Activated CD8-positive, alpha-beta memory T cell treated with anti-CD3 and anti-CD28 coated beads for 48 hours (primary cell): ENCODE data around the gene ZNF341.

Source experiments
- DNase-seq, 3 experiments: peaks; one replicate each; pipeline ENCODE4 v3.0.0-alpha.2; 2020; ENCODE audit warnings: low read depth in 2 of 3, low spot score in 2 of 3

The ZNF341 gene

DNA sequence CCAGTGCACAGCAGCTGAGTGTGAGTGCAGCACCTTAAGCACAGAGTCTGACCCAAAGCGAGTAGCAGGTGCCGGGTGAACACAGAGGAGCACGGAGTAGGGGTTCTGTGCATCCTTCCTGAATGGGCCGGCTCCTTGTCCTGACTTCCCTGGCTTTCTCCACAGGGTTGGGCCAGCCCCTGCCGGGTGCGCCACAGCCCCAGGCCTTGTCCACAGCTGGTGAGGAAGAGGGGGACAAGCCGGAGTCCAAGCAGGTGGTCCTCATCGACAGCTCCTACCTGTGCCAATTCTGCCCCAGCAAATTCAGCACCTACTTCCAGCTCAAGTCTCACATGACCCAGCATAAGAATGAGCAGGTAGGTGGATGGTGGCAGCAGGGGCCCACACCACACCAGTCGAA, 34.9 kb downstream of the ZNF341 start:
- DNase-seq: no peak

DNA sequence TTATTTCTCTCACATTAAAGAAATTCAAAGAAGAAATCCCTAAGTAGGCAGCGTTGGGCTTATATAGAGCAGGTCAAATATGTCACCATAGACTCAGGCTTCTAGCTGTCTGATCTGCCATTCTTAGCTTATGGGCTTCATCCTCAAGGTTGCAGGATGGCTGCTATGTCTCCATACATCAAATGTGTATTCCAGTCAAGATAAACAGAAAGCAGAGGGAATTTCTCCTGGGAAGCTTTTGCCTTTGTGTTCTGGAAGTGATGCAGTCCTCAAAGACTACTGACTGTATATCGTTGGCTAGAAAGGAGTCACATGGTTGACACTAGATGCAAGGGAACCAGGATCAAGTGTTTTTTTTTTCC, 36.0 kb downstream of the ZNF341 start:
- no peak for DNase-seq

DNA sequence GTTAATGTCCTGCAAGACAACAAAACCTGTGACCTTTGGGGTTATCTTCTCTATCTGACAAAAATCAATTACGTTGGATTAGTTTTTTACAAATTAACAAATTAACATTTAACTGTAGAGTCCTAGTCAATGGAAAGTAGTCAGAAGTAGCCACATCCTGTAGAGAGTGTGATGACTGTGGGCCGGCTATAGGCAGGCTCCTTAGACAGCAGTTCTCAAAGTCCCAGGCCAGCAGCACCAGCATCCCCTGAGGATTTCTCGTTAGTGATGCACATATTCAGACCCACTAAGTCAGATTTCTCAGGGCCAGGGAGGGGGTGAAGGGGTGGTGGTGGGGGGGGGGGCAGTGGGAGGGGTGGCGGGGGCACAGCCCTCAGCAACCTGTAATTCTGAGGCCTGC, 37.2 kb downstream of the ZNF341 start:
- no peak for DNase-seq

DNA sequence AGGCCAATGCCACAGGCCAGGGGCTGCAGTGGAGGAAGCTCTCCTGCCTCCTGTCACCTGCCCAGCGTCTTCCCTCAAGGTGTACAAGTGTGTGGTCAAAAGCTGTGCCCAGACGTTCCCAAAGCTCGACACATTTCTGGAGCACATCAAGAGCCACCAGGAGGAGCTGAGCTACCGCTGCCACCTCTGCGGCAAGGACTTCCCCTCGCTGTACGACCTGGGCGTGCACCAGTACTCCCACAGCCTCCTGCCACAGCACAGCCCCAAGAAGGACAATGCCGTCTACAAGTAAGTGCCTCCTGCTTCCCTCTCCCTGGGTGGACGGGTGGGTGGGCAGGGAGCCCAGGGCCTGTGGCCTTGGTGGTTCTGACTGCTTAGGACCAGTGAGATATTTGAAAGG, 38.2 kb downstream of the ZNF341 start:
- DNase-seq: no peak

DNA sequence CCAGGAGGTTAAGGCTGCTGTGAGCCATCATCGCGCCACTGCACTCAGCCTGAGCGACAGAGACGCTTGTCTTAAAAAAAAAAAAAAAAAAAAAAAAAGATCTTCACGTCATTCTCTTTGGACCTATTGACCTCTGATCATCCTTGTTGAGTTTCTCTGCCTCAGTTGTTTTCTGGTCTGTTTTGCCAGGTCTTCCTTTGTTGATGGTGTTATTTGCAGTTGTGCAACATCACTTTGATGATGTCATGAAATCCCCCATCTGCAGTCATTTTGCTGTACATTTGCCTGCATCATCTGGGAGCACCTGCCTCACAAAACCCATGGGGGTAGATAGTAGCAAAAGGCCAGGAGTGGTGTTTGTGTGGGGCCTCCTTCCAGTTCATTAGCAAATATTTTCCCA, 40.1 kb downstream of the ZNF341 start:
- no peak for DNase-seq

DNA sequence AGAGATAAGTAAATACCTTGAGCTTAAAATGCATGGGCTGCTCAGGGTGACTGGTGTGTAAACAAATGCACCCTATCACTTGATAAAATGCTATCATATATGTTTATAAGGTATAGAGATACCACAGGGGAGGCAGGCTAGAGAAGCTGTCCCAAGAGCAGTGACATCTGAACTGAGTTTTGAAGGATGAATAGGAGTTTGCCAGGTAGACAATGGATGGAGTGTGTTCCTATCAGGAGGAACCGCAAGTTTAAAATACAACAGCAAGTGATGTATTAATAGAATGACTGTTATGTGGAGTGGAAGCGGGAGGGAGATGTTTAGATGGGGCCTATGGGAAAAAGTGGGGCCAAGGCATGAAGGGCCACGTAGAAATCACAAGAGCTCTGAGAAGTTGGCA, 40.6 kb downstream of the ZNF341 start:
- no peak for DNase-seq

DNA sequence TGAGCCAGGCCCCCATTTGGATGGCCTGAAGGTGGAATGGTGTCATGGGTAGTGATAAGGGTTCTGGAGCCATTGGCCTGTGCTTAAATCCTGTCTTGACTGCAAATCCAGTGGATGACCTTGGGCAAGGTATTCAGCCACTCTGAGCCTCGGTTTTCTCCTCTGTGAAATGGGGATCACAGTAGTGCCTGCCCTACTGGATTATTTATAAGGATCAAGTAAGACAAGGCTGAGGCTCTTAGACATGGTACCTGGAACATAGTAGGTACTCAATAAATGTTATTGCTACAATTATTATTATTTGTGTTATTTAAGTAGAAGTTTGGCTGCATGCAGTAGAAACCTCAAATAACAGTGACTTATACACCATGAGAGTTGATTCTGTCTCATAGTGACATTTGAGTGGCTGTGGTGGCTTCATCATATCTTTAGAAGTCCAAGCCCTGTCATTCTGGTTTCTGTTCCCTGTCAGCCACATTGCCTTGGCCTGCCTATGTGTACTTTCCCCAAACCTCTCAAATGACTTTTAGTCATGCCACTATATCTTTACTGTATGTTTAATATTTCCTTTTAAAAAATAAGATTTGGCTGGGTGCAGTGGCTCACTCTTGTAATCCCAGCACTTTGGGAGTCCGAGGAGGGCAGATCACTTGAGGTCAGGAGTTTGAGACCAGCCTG, 41.8 kb downstream of the ZNF341 start:
- DNase-seq: no peak

DNA sequence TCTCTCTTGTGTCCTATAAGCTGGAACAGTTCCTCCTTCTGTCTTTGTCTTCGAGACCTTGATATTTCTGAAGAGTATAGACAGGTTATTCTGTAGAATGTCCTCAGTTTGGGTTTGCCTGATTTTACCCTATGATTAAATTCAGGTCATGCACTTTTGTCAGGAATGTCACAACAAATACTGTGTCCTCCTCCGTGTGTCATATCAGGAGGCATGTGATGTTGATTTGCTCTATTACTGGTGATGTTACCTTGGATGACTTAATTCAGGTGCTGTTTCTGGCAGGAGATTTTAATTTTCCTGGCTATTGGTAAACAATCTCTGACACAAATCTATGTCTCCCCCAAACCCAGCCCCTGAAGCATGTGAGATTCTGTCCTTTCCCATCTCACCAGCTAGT, 46.0 kb downstream of the ZNF341 start:
- no peak for DNase-seq

DNA sequence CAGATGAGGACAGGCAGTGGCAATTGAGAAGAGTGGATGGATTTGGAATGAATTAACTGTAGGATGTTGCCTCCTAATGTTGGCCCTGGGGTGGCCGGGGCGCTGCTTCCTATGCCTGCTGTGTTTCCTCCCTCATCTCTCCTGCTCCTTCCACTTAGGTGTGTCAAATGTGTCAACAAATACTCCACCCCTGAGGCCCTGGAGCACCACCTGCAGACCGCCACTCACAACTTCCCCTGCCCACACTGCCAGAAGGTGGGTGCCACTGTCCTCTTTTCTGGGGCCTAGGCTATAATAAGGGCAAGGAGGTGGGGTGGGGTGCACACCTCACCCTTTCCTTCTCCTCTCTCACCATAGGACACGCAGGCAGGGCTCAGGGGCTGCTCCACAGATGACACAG, 49.3 kb downstream of the ZNF341 start:
- no peak for DNase-seq

DNA sequence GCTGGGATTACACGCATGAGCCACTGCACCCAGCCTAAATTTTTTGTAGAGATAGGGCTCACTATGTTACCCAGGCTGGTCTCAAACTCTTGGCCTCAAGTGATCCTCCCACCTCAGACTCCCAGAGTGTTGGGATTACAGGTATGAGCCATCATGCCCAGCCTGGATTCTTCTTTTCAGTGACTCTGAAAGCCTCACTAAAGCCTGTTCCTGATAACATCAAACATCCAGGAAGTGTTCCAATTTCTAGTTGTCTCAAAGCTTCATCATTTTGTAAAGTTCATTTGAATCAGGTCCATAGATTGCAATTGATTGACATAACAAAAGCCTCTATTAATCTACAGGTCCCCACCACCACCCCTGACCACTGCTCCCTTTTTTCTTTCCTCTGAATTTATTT, 50.1 kb downstream of the ZNF341 start:
- DNase-seq: no peak

DNA sequence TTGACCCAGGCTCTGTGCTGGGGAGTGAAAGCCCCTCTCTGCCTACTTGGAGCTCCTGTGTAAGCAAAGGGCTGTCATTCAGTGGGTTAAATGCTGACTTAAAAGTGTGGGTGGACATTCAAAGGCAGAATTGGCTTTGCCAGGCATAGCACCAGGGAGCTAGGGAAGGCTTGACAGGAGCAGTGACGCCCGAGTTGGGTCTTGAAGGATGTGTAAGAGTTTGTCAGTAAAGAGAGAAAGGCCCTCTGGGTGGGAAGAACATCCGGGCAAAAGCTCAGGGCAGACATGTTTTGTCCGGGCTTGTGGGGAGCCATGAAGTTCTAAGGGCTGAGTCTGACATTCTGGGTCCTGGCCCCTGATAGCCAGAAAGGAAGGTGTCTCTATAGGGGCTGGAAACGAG, 51.5 kb downstream of the ZNF341 start:
- DNase-seq: no peak

DNA sequence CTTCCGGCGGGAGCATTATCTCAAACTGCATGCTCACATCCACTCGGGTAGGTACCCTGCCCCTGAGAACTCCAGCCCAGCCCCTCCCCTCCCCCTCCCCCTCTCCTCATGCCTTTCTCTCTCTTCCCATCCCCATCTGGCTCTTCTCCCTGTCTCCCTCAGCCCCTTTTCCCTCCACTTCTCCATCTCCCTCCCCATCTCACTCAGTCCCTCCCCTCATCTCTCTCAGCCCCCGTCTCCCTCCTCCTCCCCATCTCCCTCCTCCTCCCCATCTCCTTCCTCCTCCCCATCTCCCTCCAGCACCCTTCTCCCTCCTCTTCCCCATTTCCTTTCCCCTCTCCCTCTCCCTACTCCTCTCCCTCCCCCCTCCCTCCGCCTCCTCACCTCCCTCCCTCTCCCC, 52.0 kb downstream of the ZNF341 start:
- DNase-seq: no peak

DNA sequence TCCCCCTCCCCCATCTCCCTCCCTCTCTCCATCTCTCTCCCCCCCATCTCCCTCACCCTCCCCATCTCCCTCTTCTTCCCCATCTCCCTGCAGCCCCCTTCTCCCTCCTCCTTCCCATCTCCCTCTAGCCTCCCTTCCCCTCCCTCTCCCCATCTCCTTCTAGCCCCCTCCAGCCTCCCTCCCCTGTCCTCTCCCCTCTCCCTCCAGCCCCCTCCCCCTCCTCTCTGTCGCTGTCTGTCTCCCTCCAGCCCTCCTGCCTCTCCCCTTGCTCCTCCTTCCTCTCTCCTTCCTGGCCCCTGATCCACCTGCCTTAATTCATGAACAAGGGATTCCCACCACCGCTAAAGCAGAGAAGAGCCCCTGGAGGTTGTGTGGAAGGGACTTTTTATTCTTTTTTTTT, 52.4 kb downstream of the ZNF341 start:
- no peak for DNase-seq

DNA sequence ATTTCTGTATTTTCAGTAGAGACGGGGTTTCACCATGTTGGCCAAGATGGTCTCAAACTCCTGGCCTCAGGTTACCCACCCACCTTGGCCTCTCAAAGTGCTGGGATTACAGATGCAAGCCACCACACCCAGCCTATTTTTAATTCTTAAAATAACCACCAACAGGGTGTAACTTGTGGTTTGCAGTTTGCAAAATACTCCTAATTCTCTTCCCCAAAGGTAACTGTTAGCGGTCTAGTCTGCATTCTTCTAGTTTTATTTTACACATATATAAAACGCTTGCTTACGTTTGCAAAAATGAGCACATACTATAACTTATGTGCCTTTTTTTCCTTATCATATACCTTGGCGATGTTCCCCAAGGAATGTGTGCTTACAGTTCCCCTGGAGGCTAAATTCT, 53.7 kb downstream of the ZNF341 start:
- no peak for DNase-seq

DNA sequence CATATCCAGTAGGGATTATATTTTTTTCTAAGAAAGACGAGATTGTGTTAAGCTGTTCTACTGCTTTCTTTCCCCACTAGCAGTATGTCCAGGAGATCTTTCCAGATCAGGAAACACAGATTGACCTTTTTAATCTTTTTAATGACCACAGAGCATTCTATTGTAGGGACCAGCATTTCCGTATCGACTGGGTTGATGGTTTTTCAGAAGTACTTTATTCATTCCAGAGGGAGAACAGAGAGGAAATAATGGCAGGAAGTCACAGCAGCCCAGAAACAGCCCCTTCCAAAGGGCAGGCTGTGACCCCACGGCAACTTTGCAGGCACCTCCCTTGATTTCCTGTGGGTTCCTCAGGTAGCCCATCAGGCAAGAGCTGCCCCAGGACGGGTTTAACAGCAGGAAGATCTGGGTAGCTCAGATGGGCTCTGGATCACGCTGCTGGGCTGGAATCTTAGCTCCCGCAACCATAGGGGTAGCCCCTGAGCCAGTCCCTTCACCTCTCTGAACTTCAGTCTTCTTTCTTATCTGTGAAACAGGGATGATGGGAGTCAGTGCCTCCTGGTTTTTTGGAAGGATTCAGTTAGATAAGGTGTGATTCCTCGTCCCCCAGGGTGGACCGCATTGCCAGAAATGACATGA, 55.6 kb downstream of the ZNF341 start:
- DNase-seq: no peak

DNA sequence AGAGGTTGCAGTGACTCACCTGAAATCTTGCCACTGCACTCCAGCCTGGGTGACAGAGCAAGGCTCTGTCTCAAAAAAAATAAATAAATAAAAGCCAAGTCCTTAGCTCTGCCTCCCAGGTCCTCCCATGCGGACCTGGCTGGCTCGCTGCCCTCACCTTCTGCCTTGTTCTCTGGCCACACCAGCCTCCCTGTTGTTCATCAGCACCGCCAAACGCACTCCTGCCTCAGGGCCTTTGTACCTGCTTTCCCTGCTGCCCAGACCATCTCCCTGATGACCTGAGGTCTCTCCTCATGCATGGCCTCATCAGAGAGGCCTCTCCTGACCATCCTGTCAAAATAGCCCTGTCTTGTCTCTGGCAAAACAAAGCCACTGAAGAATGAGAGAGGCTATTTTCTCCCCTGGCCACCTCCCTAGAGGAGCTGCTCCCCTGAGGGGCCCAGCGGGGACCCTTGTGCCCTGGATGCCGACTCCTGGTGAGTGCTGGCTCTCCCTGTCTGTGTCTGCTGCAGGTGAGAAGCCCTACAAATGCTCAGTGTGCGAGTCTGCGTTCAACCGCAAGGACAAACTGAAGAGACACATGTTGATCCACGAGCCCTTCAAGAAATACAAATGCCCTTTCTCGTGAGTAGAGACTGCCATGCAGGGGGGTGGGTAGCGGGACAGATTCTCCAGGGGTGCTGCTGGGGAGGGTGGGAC, 56.7 kb downstream of the ZNF341 start:
- DNase-seq: no peak

DNA sequence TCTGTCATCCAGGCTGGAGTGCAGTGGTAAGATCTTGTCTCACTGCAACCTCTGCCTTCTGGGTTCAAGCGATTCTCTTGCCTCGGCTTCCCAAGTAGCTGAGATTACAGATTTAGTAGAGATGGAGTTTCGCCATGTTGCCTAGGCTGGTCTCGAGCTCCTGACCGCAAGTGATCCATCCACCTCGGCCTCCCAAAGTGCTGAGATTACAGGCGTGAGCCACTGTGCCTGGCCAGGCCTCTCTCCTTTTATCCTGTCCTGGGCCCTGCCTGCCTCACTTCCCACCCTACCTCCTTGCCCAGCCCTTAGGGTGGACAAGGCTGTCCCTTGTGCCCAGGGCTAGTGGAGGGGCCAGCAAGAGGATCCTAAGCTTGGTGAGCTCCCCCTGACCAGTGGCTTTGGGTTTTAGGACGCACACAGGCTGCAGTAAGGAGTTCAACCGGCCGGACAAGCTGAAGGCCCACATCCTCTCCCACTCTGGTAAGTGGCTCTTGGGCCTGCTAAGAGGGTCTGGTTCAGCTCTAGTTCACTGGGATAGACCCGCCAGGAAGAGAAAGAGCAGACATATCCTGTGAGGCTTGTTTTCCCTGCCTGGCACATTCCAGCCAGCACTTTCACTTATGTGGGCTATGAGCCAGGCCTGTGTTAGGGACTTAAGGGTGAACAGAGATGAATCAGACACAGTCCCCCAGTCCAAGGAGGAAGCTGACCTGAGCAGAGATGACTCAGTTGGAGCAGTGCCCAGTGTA, 57.5 kb downstream of the ZNF341 start:
- DNase-seq: no peak

DNA sequence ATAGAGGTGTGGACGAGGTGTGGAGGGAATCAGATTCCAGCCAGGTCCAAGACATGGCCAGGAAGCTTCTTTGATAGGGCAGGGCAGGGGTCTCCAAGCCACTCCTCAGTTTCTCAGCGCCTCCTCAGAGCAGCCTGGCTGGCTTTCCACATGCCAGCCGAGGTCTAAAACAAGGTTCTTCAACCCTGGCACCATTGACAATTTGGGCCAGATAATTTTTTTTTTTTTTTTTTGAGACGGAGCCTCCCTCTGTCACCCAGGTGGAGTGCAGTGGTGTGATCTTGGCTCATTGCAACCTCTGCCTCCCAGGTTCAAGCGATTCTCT, 58.0 kb downstream of the ZNF341 start:
- no peak for DNase-seq

DNA sequence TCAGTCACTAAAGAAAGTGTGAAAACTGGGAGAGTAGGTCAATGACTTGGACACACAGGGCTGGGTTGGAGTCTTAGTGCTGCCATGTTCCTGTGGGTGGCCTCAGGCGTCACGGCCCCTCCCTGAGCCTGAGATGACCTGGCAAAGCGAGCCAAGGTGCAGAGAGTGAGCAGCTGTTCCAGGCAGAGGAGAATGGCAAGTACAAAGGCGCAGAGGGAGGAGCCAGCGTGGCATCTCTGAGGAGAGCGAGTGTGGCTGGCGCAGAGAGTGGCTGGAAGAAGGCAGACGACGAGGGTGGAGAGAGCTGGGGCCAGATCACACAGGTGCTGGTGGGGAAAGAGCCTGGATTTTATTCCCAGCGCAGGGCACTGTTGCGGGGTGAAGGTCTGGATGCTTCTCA, 58.8 kb downstream of the ZNF341 start:
- DNase-seq: no peak

DNA sequence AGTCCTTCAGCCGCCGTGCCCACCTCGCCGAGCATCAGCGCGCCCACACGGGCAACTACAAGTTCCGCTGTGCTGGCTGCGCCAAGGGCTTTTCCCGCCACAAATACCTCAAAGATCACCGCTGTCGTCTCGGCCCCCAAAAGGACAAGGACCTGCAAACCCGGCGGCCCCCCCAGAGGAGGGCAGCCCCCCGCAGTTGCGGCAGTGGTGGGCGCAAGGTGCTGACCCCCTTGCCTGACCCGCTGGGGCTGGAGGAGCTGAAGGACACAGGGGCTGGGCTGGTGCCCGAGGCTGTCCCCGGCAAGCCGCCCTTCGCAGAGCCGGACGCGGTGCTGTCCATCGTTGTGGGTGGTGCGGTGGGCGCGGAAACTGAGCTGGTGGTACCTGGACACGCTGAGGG, 59.2 kb downstream of the ZNF341 start:
- no peak for DNase-seq

DNA sequence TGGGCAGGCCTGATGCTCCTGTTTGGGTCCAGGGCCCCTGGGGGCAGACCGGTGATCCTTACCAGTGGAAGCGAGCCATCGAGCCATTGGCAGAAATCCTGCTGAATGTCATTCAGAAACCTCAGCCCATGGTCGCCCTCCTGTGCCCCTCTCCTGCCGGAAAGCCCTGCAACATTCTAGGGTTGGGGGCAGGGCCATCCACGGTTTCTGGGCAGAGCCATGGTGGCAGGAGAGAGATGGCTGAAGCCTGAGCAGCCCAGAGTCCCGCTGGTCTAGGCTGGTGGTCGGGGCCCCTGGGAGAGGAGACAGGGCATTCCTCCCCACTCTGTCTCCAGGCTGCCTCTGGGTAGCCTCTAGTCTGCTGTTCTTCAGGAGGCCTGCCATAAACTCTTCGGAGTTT, 59.7 kb downstream of the ZNF341 start:
- no peak for DNase-seq

DNA sequence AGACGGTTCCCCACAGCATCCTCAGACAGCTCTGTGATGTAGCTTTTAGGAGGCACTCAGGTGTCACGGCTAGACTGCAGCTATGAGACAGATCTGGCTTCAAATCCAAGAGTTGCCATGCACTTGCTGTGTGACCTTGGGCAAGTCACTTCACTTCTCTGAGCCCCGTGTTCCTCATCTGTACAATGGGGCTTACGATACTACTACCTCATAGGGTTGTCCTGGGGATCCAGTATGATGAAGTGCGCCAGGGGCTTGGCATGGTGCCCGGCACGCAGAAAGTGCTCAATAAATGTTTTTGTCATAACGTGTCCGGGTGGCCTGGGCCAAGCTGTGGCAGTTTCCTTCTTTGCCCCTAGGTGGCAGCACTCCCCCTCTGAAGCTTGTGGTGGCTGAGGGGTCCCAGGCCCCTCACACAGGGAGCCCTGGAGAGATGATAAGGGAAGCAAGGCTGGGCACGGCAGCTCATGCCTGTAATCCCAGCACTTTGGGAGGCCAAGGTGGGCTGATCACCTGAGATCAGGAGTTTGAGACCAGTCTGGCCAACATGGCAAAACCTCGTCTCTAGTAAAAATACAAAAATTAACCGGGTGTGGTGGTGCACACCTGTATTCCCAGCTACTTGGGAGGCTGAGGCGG, 60.3 kb downstream of the ZNF341 start:
- peak; percentile 16 to 41 (median 28) for DNase-seq
